ENCODE data around the gene SCAPER.
A peak's percentile ranks its signal among the peaks of the same experiment; 100 is the strongest.
"Not testable (repeated sequence)": the region's sequence is repeated elsewhere in the genome, so short reads cannot be mapped to it uniquely, and the experiment has no call there.

Gene SCAPER

GRCh38 chr15:76321602-76322001, 583.5 kb downstream of the SCAPER start:
- H3K4me3 ChIP-seq (ENCODE audit: low read depth, low read length) = no peak overlapping the region
- TF ChIP-seq CTCF (IDR thresholded peaks at IDR 0.05; ENCODE audit: low read depth, low read length, missing control alignments) = no peak
- no peak for DNase-seq (ENCODE audit: low read depth)

- DNase-seq (ENCODE audit: low read depth) = no peak
- no peak for TF ChIP-seq CTCF (IDR thresholded peaks at IDR 0.05; ENCODE audit: low read depth, low read length, missing control alignments)
- no peak overlapping the region for H3K4me3 ChIP-seq (ENCODE audit: low read depth, low read length)
Measured at GRCh38 chr15:76321171-76321570, 584.0 kb downstream of the SCAPER start.

- no peak for DNase-seq (ENCODE audit: low read depth)
- no peak overlapping the region for H3K4me3 ChIP-seq (ENCODE audit: low read depth, low read length)
- no peak for TF ChIP-seq CTCF (IDR thresholded peaks at IDR 0.05; ENCODE audit: low read depth, low read length, missing control alignments)
Measured at GRCh38 chr15:76320012-76320411, 585.1 kb downstream of the SCAPER start.

DNA sequence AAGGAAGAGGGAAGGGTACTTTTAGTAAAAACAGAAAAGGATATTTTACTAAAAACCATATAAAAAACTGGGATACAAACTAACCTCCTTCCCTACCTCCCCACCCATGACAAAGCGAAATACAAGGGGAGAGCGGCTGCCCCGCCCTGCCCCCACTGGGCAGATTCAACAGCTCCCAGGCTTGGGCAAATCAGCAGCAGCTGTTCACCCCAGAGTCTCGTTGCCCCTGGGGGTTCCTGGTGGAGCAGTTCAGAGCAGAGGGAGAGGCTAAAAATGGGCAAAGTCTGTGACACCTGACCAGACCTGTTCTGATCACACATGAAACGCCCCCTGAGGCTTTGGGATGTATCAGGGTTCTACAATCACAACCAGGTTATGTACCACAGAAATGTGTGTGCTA, 591.4 kb downstream of the SCAPER start:
- no peak for DNase-seq (ENCODE audit: low read depth)
- no peak overlapping the region for H3K4me3 ChIP-seq (ENCODE audit: low read depth, low read length)

GRCh38 chr15:76313175-76313567, 592.0 kb downstream of the SCAPER start:
- DNase-seq (ENCODE audit: low read depth); H3K4me3 ChIP-seq (ENCODE audit: low read depth, low read length): not testable (repeated sequence)

More for the DNA sequence above, 591.4 kb downstream of the SCAPER start:
- TF ChIP-seq CTCF (IDR thresholded peaks at IDR 0.05; ENCODE audit: low read depth, low read length, missing control alignments) = no peak

DNA sequence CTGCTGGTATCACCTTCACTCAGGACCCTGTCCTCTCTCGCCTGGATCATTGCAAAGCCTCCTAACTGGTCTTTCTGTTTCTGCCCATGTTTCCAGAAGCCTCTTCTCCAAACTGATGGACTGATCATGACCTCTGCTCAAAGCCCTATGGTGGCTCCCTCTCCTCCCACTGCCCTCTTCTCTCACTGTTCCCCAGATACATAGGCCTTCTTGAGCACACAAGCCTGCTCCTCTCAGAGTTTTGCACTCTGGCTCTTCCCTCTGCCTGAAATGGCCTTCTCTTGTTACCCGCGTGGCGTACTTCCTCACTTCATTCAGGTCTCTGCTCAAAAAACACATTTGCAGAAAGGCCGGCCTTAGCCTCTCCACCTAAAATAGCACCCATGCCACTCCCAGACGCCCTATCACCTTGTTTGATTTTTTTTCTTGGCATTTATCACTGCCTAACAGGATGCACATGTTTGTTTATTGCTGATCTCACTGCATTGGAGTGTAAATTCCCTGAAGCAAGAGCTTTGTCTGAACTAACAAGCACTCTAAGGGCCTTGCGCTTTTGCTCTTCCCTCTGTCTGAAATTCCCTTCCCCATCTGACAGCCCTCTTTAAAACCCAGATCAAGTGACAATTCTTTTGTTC, 592.5 kb downstream of the SCAPER start:
- no peak for DNase-seq (ENCODE audit: low read depth)
- TF ChIP-seq CTCF (IDR thresholded peaks at IDR 0.05; ENCODE audit: low read depth, low read length, missing control alignments) = no peak
- no peak overlapping the region for H3K4me3 ChIP-seq (ENCODE audit: low read depth, low read length)

- H3K4me3 ChIP-seq (ENCODE audit: low read depth, low read length) = peak within 1 kb of the TSS; percentile 98
- peak; percentile 91 for DNase-seq (ENCODE audit: low read depth)
- TF ChIP-seq CTCF (IDR thresholded peaks at IDR 0.05; ENCODE audit: low read depth, low read length, missing control alignments) = no peak
Measured at GRCh38 chr15:76311100-76311953, 593.8 kb downstream of the SCAPER start, which contains the start of gene ETFA. Gene ETFA, minus strand, starts transcription at chr15:76311469. Its CDS starts 81 bp downstream, at chr15:76311388.

Data from GM12864 (cell line).